HG03280 (cell line): ENCODE data around the gene PRELID1.

ENCODE experiments used
- ATAC-seq: cut with Tn5 transposase; IDR thresholded peaks from one replicate; pipeline ENCODE4 v1.9.1; 2021; ENCODE audit warnings: mild to moderate bottlenecking, moderate library complexity; ENCODE audit not compliant: unreplicated experiment

PRELID1 gene

GRCh38 chr5:177312649-177313181 is 9.1 kb downstream of the PRELID1 start:
- peak; percentile 32 for ATAC-seq

GRCh38 chr5:177313561-177314259 is 10.1 kb downstream of the PRELID1 start:
- ATAC-seq = no peak

GRCh38 chr5:177314376-177315342 is 11.1 kb downstream of the PRELID1 start:
- ATAC-seq = no peak

- no peak for ATAC-seq
Measured at GRCh38 chr5:177315411-177315810, 11.8 kb downstream of the PRELID1 start.

GRCh38 chr5:177316005-177316404 is 12.4 kb downstream of the PRELID1 start:
- ATAC-seq = no peak

- no peak for ATAC-seq
Measured at GRCh38 chr5:177317959-177318377, 14.4 kb downstream of the PRELID1 start.

GRCh38 chr5:177319913-177320588 is 16.5 kb downstream of the PRELID1 start:
- no peak for ATAC-seq

GRCh38 chr5:177320879-177321278 is 17.3 kb downstream of the PRELID1 start:
- ATAC-seq = no peak

GRCh38 chr5:177325868-177326381 is 22.3 kb downstream of the PRELID1 start:
- no peak for ATAC-seq

GRCh38 chr5:177327539-177328522 is 24.2 kb downstream of the PRELID1 start:
- no peak for ATAC-seq

GRCh38 chr5:177328545-177329231 is 25.1 kb downstream of the PRELID1 start:
- ATAC-seq = no peak

GRCh38 chr5:177329883-177330282 is 26.3 kb downstream of the PRELID1 start:
- ATAC-seq = no peak

- no peak for ATAC-seq
Measured at GRCh38 chr5:177330991-177331842, 27.6 kb downstream of the PRELID1 start.

GRCh38 chr5:177332031-177332895 is 28.7 kb downstream of the PRELID1 start:
- ATAC-seq = no peak

GRCh38 chr5:177332896-177333260 is 29.3 kb downstream of the PRELID1 start:
- ATAC-seq = no peak

- no peak for ATAC-seq
Measured at GRCh38 chr5:177333420-177334154, 30.0 kb downstream of the PRELID1 start.

- no peak for ATAC-seq
Measured at GRCh38 chr5:177334155-177334551, 30.6 kb downstream of the PRELID1 start.
